IPS-20b (cell line): ENCODE measurements around the gene G6PC3.
"Not testable (repeated sequence)": the region's sequence is repeated elsewhere in the genome, so short reads cannot be mapped to it uniquely, and the experiment has no call there.

Experiments used
- H3K27ac ChIP-seq: one replicate; pipeline ENCODE4 v1.5.1; 2013; ENCODE audit warnings: low read length
- H3K27me3 ChIP-seq: 2 replicates; pipeline ENCODE4 v1.6.1; 2013; ENCODE audit warnings: mild to moderate bottlenecking, low read length, inconsistent platforms; ENCODE audit not compliant: insufficient read depth
- H3K36me3 ChIP-seq: 2 replicates; pipeline ENCODE4 v1.6.1; 2013; ENCODE audit warnings: low read depth, mild to moderate bottlenecking, inconsistent platforms, low read length, moderate library complexity; ENCODE audit not compliant: insufficient read depth
- H3K4me1 ChIP-seq: 2 replicates; pipeline ENCODE4 v1.6.1; 2013; ENCODE audit warnings: mild to moderate bottlenecking, control low read depth, inconsistent platforms, low read length, moderate library complexity; ENCODE audit not compliant: insufficient read depth
- H3K4me3 ChIP-seq: 2 replicates; pipeline ENCODE4 v1.5.1; 2013; ENCODE audit warnings: mild to moderate bottlenecking, low read length, inconsistent platforms
- H3K9ac ChIP-seq: 2 replicates; pipeline ENCODE4 v1.6.1; 2013; ENCODE audit warnings: low read depth, mild to moderate bottlenecking, inconsistent platforms, low read length, moderate library complexity
- H3K9me3 ChIP-seq: 2 replicates; pipeline ENCODE4 v1.6.1; 2013; ENCODE audit warnings: mild to moderate bottlenecking, low read depth, low read length, inconsistent platforms; ENCODE audit not compliant: insufficient read depth

The G6PC3 gene

DNA sequence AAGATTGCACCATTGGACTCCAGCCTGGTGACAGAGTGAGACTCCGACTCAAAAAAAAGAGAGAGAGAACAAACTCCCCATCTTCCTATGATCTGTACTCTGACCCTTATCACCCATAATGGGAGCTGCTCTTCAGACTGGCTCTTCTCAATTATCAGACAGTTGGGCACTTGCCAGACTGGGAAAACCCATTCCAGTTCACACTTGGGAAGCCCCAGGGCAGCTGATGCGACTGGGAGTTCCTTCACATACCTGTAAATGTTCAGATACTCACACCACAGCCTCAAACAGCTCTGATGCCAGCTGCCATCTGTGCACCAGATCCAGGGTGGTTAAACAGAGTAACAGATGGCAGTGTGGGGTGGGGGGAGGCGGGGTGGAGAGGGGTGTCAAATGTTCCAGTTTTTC, 31.9 kb upstream of the G6PC3 start:
- Histone ChIP-seq H3K27ac (no peak overlapping the region), H3K27me3 (no peaks in the 10 kb centered on the region), H3K4me3 (no peak overlapping the region), H3K4me1 (no peaks in the 10 kb centered on the region), H3K9me3 (no peaks in the 10 kb centered on the region), H3K36me3 (peaks cover 59% of the 10 kb centered on the region), H3K9ac (no peak overlapping the region)

GRCh38 chr17:44039829-44040635, 30.5 kb upstream of the G6PC3 start:
- H3K27me3 ChIP-seq, result no peaks in the 10 kb centered on the region
- H3K9ac ChIP-seq, result no peak overlapping the region
- no peak overlapping the region for H3K4me3 ChIP-seq
- no peak overlapping the region for H3K27ac ChIP-seq
- H3K9me3 ChIP-seq, result no peaks in the 10 kb centered on the region
- H3K4me1 ChIP-seq, result no peaks in the 10 kb centered on the region
- H3K36me3 ChIP-seq, result peaks cover 58% of the 10 kb centered on the region

DNA sequence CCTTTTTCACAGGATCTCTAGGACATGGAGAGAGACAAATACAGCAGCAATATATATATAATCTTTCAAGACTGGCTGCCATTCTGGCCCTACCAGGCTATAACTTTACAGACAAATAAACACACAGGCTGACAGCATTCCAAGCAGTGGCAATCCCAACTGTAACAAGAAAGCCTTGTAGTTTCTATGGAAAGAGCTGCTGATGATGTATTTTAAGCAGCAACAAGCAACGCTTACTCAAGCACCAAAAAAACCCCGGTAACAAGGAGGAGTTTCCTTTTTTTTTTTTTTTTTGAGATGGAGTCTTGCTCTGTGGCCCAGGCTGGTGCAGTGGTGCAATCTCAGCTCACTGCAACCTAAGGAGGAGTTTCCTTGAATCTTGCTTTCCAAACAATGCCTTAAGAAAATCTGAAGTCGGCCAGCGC, 27.3 kb upstream of the G6PC3 start:
- Histone ChIP-seq H3K36me3 (peaks cover 51% of the 10 kb centered on the region), H3K27me3 (no peaks in the 10 kb centered on the region), H3K4me1 (no peaks in the 10 kb centered on the region), H3K27ac (no peak overlapping the region), H3K9ac (no peak overlapping the region), H3K9me3 (no peaks in the 10 kb centered on the region), H3K4me3 (no peak overlapping the region)

DNA sequence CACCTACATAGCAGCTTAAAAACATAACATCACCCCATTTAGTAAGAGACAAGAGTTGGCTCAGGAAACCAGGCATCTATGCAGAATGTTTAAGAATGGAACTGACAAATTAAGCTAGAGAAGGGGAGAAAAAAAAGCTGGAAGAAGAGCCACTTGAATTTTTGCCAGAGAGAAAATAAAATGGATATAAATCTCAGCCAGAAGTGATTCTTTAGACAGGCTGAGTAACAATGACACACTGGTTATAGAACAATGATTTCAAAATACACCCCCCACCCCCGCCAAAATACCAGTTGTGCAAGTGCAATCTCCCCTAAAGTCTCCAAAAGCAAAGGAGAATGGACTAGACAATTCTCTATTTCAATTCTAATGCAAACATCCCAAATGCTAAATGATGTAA, 26.5 kb upstream of the G6PC3 start:
- Histone ChIP-seq H3K9ac (no peak overlapping the region), H3K4me3 (no peak overlapping the region)

DNA sequence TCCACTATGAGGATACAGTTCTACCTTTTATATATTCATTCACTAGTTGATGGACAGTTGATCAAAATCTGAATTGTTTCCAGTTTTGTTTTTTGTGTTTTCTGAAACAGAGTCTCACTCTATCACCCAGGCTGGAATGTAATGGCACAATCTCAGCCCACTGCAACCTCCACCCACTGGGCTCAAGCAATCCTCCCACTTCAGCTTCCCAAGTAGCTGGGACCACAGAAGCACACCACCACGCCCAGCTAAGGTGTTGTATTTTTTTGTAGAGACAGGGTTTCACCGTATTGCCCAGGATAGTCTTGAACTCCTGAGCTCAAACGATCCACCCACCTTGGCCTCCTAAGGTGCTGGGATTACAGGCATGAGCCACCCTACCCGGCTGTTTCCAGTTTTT, 25.0 kb upstream of the G6PC3 start:
- Histone ChIP-seq H3K27me3 (no peaks in the 10 kb centered on the region), H3K27ac (no peak overlapping the region), H3K36me3 (peaks cover 54% of the 10 kb centered on the region), H3K4me3 (no peak overlapping the region), H3K9ac (no peak overlapping the region), H3K9me3 (no peaks in the 10 kb centered on the region), H3K4me1 (no peaks in the 10 kb centered on the region)

More for the DNA sequence above, 26.5 kb upstream of the G6PC3 start:
- H3K27ac ChIP-seq, result no peak overlapping the region
- H3K9me3 ChIP-seq, result no peaks in the 10 kb centered on the region
- peaks cover 50% of the 10 kb centered on the region for H3K36me3 ChIP-seq
- no peaks in the 10 kb centered on the region for H3K4me1 ChIP-seq
- H3K27me3 ChIP-seq, result no peaks in the 10 kb centered on the region

- peaks cover 65% of the 10 kb centered on the region for H3K36me3 ChIP-seq
- not testable (repeated sequence) for H3K4me3 ChIP-seq, H3K27ac ChIP-seq, H3K4me1 ChIP-seq, H3K27me3 ChIP-seq, H3K9ac ChIP-seq, H3K9me3 ChIP-seq
Measured at GRCh38 chr17:44046893-44047292, 23.6 kb upstream of the G6PC3 start.

GRCh38 chr17:44049294-44050060, 21.1 kb upstream of the G6PC3 start:
- Histone ChIP-seq H3K9ac (no peak overlapping the region), H3K27ac (no peak overlapping the region), H3K9me3 (no peaks in the 10 kb centered on the region), H3K36me3 (peaks cover 76% of the 10 kb centered on the region), H3K4me1 (no peaks in the 10 kb centered on the region), H3K27me3 (no peaks in the 10 kb centered on the region), H3K4me3 (no peak overlapping the region)

DNA sequence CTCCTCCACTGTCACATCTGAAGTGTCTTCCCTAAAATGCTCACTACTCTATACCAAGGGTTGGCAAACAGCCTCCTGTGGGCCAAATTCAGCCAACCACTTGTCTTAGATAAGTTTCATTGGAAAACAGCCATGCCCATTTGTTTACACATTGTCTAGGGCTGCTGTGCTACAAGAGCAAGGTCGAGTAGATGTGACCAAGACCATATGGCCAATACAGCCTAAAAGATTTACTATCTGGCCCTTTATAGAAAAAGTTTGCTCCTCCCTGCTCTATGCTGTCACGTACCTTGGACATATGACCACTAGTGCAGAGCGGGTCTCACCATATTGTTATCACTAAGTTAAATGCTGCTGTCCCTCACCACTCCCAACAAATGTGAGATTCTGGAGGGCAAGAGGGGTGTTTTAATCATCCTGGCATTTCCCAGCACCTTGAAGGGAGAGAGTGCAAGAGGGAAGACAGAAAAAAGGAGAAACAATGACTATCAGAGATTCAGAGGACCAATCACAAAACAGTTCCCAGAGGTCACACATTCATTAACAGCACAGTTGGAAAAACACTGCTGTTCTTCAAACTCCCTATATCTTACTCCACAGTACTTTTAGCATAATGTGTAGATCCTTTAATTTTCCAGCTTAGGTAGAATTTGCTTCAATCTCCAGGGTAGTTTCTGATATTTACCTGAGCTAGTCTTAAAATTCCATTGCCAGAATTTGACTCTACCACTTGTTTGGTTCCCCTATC, 17.2 kb upstream of the G6PC3 start:
- H3K9ac ChIP-seq, result no peak overlapping the region
- no peaks in the 10 kb centered on the region for H3K4me1 ChIP-seq
- H3K9me3 ChIP-seq, result no peaks in the 10 kb centered on the region
- H3K27me3 ChIP-seq, result no peaks in the 10 kb centered on the region
- no peak overlapping the region for H3K4me3 ChIP-seq
- peaks cover 82% of the 10 kb centered on the region for H3K36me3 ChIP-seq
- no peak overlapping the region for H3K27ac ChIP-seq

DNA sequence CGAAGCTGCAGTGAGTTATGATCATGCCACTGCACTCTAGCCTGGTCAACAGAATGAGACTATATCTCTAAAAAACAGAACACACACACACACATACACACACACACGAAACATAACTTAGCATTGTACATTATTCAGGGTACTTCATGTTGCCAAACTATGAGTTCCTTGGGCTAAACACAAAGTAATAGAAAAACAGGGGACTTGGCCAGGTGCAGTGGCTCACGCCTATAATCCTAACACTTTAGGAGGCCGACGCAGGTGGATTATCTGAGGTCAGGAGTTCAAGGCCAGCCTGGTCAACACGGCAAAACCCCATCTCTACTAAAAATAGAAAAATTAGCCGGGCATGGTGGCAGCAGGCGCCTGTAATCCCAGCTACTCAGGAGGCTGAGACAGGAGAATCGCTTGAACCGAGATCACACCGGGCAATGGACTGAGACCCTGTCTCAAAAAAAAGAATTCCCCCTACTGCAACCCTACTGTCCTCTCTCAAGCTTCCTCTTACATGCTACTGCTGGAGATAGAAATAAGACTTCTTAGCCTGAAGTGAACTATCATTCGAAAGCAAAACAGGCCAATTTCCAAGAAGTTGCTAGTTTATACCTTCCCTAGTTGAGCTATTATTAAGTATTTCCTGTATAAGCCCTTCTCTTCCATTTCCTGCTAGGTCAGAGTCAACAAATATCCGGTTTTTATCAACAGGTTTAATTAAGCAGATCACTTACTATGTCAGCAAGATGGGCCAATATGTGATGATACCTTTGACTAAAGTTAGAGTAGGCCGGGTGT, 11.2 kb upstream of the G6PC3 start:
- Histone ChIP-seq H3K27me3 (no peaks in the 10 kb centered on the region), H3K9me3 (no peaks in the 10 kb centered on the region), H3K36me3 (peaks cover 80% of the 10 kb centered on the region), H3K9ac (no peak overlapping the region), H3K4me3 (no peak overlapping the region), H3K27ac (no peak overlapping the region), H3K4me1 (no peaks in the 10 kb centered on the region; the same call in 1 of the 2 replicates)

DNA sequence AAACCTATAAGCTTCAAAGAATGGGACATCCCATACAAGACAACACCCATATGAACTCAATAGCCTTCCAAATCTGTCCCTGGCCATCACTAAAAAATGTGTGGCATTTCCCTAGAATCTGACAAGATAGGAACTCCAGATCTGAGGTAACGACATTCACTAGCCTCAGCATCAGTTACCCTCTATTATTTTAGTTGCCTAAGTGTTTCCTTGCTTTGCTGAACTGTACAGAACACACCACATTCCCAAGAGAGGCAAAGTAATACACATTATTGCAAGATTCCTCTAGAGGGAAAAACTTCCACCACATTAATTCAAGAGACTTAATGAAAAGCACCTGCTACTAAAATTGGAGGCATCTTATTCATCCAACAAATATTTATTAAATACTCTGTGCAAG, 9.1 kb upstream of the G6PC3 start:
- H3K4me1 ChIP-seq, result no peaks in the 10 kb centered on the region; the same call in 1 of the 2 replicates
- H3K4me3 ChIP-seq, result no peak overlapping the region
- H3K9ac ChIP-seq, result no peak overlapping the region
- no peaks in the 10 kb centered on the region for H3K9me3 ChIP-seq
- peaks cover 63% of the 10 kb centered on the region for H3K36me3 ChIP-seq
- no peaks in the 10 kb centered on the region for H3K27me3 ChIP-seq
- H3K27ac ChIP-seq, result no peak overlapping the region

- Histone ChIP-seq H3K27me3 (no peaks in the 10 kb centered on the region), H3K4me1 (no peaks in the 10 kb centered on the region; the same call in 1 of the 2 replicates), H3K36me3 (peaks cover 58% of the 10 kb centered on the region), H3K27ac (no peak overlapping the region), H3K9me3 (no peaks in the 10 kb centered on the region), H3K4me3 (no peak overlapping the region), H3K9ac (no peak overlapping the region)
Measured at GRCh38 chr17:44062871-44063270, 7.7 kb upstream of the G6PC3 start.
